GM12878 (cell line): ENCODE measurements around the gene GTPBP4. TPM values are rescaled to one million over a fixed set of nuclear protein-coding genes. Genes with fewer than 3 reads are reported as not detected.

Experiments used
- CBX5 ChIP-seq: sonication (generic); IDR thresholded peaks from 2 replicates; pipeline ENCODE4 v1.6.1; 2016; ENCODE audit warnings: low read depth, moderate library complexity, mild to moderate bottlenecking, inconsistent platforms
- CHD2 ChIP-seq: IDR thresholded peaks from 2 replicates; pipeline ENCODE4 v1.6.1; 2011; ENCODE audit warnings: low read depth, low read length, improper control_type of control experiment, borderline replicate concordance
- GATAD2B ChIP-seq: fragments of 450-650 bp; conservative IDR thresholded peaks from 2 replicates; pipeline ENCODE4 v1.6.1; 2017; ENCODE audit warnings: low read depth, mild to moderate bottlenecking, moderate library complexity
- IKZF1 ChIP-seq: fragments of 450-650 bp; conservative IDR thresholded peaks from 2 replicates; pipeline ENCODE4 v1.6.1; 2017; ENCODE audit warnings: antibody characterized with exemption, mild to moderate bottlenecking
- KDM1A ChIP-seq: fragments of 200-600 bp; sonication (generic); IDR thresholded peaks from 2 replicates; pipeline ENCODE4 v1.6.1; 2016; ENCODE audit warnings: borderline replicate concordance
- MTA3 ChIP-seq: IDR thresholded peaks from 2 replicates; pipeline ENCODE4 v1.6.1; 2012; ENCODE audit warnings: low read length, inconsistent platforms, borderline replicate concordance
- MYC ChIP-seq: IDR thresholded peaks from 2 replicates; pipeline ENCODE4 v1.6.1; 2011; ENCODE audit warnings: mild to moderate bottlenecking, low read length, moderate library complexity, inconsistent platforms; ENCODE audit not compliant: insufficient read depth, insufficient replicate concordance, insufficient read length, severe bottlenecking
- POLR2AphosphoS2 ChIP-seq: IDR thresholded peaks from 2 replicates; pipeline ENCODE4 v1.6.1; 2011; ENCODE audit warnings: low read depth, mild to moderate bottlenecking, low read length, improper control_type of control experiment, moderate library complexity
- RELA ChIP-seq: fragments of 450-650 bp; IDR thresholded peaks from 2 replicates; pipeline ENCODE4 v1.8.0; 2014; ENCODE audit warnings: borderline replicate concordance; ENCODE audit not compliant: partially characterized antibody
- SP1 ChIP-seq: IDR thresholded peaks from one replicate; pipeline ENCODE4 v1.6.1; 2011; ENCODE audit warnings: low read depth, low read length
- polyA plus RNA-seq, 11 experiments: library from polyadenylated mRNA; depleted of rRNA in 4 of 11; unstranded in 6 of 11; stranded (reverse) in 5 of 11; fragments of >200 nt; fragmentation: Nextera tagmentation in 4 of 11; fragmentation: Illumina TruSeq in 1 of 11; extraction: Ambion mirVana in 4 of 11; extraction: Trizol in 1 of 11; gene quantifications; 1 replicate in 1 of 11; 2 replicates in 10 of 11; pipeline versions ENCODE4 v1.2.1 to v1.2.3, GENCODE V29; 2011 to 2016; ENCODE audit warnings: inconsistent platforms in 2 of 11, missing spikeins in 2 of 11, low read depth in 1 of 11
- total RNA-seq, 4 experiments: library from RNA; depleted of rRNA in 3 of 4; stranded (reverse); fragments of >200 nt in 3 of 4; fragmentation: Illumina TruSeq in 1 of 4; extraction: Trizol in 1 of 4; gene quantifications; 2 replicates each; pipeline versions ENCODE4 v1.2.1 to v1.2.3, GENCODE V29; 2013 to 2021
- TF ChIP-seq, protein P1 (sequence below): fragments of 450-650 bp; formaldehyde crosslinking; IDR thresholded peaks from 2 replicates; pipeline ENCODE4 v1.4.0; 2020; ENCODE audit warnings: mild to moderate bottlenecking, moderate library complexity
- TF ChIP-seq, protein P2 (sequence below): fragments of 450-650 bp; IDR thresholded peaks from 2 replicates; pipeline ENCODE4 v1.6.1; 2017; ENCODE audit warnings: mild to moderate bottlenecking, low read depth, inconsistent platforms; ENCODE audit not compliant: poor library complexity, severe bottlenecking
- TF ChIP-seq, protein P3 (sequence below): fragments of 450-650 bp; IDR thresholded peaks from 2 replicates; pipeline ENCODE4 v1.6.1; 2014; ENCODE audit warnings: mild to moderate bottlenecking

GTPBP4 gene
- total and polyA plus RNA-seq, 10 of the 15 experiments (the other 5 are each of a cell fraction or from before 2014, with no cell fraction given) = 58.5 to 118 (median 71.4) TPM

DNA sequence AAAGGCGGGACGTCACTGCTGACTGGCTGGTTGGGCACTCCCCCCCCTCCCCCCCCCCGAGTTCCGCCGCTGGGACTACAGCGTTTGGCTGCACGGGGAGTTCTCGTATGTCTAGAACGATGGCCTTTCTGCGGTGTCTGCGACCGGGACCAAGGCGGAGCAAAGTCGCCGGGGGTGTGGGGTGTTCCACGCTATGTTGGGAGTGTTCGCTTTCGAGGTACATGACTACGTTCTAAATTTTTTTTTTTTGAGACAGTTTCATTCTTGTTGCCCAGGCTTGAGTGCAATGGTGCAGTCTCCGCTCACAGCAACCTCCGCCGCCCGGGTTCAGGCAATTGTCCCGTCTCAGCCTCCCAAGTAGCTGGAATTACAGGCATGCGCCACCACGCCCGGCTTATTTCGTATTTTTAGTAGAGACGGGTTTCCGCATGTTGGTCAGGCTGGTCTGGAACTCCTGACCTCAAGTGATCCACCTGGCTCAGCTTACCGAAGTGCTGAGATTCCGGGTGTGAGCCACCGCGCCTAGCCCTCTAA, 61.3 kb downstream of the GTPBP4 start (continued):
- TF ChIP-seq, protein P1, sequence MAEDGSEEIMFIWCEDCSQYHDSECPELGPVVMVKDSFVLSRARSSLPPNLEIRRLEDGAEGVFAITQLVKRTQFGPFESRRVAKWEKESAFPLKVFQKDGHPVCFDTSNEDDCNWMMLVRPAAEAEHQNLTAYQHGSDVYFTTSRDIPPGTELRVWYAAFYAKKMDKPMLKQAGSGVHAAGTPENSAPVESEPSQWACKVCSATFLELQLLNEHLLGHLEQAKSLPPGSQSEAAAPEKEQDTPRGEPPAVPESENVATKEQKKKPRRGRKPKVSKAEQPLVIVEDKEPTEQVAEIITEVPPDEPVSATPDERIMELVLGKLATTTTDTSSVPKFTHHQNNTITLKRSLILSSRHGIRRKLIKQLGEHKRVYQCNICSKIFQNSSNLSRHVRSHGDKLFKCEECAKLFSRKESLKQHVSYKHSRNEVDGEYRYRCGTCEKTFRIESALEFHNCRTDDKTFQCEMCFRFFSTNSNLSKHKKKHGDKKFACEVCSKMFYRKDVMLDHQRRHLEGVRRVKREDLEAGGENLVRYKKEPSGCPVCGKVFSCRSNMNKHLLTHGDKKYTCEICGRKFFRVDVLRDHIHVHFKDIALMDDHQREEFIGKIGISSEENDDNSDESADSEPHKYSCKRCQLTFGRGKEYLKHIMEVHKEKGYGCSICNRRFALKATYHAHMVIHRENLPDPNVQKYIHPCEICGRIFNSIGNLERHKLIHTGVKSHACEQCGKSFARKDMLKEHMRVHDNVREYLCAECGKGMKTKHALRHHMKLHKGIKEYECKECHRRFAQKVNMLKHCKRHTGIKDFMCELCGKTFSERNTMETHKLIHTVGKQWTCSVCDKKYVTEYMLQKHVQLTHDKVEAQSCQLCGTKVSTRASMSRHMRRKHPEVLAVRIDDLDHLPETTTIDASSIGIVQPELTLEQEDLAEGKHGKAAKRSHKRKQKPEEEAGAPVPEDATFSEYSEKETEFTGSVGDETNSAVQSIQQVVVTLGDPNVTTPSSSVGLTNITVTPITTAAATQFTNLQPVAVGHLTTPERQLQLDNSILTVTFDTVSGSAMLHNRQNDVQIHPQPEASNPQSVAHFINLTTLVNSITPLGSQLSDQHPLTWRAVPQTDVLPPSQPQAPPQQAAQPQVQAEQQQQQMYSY (CRISPR knock-in tag) = no peak
- TF ChIP-seq, protein P2, sequence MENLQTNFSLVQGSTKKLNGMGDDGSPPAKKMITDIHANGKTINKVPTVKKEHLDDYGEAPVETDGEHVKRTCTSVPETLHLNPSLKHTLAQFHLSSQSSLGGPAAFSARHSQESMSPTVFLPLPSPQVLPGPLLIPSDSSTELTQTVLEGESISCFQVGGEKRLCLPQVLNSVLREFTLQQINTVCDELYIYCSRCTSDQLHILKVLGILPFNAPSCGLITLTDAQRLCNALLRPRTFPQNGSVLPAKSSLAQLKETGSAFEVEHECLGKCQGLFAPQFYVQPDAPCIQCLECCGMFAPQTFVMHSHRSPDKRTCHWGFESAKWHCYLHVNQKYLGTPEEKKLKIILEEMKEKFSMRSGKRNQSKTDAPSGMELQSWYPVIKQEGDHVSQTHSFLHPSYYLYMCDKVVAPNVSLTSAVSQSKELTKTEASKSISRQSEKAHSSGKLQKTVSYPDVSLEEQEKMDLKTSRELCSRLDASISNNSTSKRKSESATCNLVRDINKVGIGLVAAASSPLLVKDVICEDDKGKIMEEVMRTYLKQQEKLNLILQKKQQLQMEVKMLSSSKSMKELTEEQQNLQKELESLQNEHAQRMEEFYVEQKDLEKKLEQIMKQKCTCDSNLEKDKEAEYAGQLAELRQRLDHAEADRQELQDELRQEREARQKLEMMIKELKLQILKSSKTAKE = peak; percentile 58
- TF ChIP-seq MYC = no peak
- TF ChIP-seq MTA3 = peak; percentile 86; the same call in 1 of the 2 replicates
- TF ChIP-seq CBX5 = no peak
- no peak for TF ChIP-seq IKZF1
- TF ChIP-seq KDM1A = no peak
- no peak for TF ChIP-seq POLR2AphosphoS2
- TF ChIP-seq SP1 = no peak
- TF ChIP-seq, protein P3, sequence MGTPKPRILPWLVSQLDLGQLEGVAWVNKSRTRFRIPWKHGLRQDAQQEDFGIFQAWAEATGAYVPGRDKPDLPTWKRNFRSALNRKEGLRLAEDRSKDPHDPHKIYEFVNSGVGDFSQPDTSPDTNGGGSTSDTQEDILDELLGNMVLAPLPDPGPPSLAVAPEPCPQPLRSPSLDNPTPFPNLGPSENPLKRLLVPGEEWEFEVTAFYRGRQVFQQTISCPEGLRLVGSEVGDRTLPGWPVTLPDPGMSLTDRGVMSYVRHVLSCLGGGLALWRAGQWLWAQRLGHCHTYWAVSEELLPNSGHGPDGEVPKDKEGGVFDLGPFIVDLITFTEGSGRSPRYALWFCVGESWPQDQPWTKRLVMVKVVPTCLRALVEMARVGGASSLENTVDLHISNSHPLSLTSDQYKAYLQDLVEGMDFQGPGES = peak; percentile 12; the same call in 1 of the 2 replicates
- no peak for TF ChIP-seq CHD2
- TF ChIP-seq RELA = no peak
- no peak for TF ChIP-seq GATAD2B
